Stomach (tissue), 9 donors: ENCODE results near the gene FAM149B1. TPM values are rescaled to one million over a fixed set of nuclear protein-coding genes. Genes with fewer than 3 reads are reported as not detected.
A peak's percentile ranks its signal among the peaks of the same experiment; 100 is the strongest.

Source experiments
- DNase-seq, 2 donors: peaks; one replicate each; pipeline versions ENCODE4 v3.0.0 to v3.0.0-alpha.2; 2013 to 2019
- H3K27ac ChIP-seq, 5 donors: fragments of 200-600 bp in 4 of 5; sonication (generic) in 4 of 5; one replicate each; pipeline ENCODE4 v1.5.1; 2013 to 2019; ENCODE audit warnings: mild to moderate bottlenecking in 1 of 5, moderate library complexity in 1 of 5
- H3K27me3 ChIP-seq, 3 donors: fragments of 200-600 bp; sonication (generic); one replicate each; pipeline ENCODE4 v1.5.1; 2017 to 2019; ENCODE audit warnings: mixed run types in 1 of 3
- H3K36me3 ChIP-seq, 4 donors: fragments of 200-600 bp; sonication (generic); 1 replicate in 3 of 4; 2 replicates in 1 of 4; pipeline ENCODE4 v1.5.1; 2016 to 2019
- H3K4me1 ChIP-seq, 4 donors: fragments of 200-600 bp; sonication (generic); one replicate each; pipeline ENCODE4 v1.5.1; 2016 to 2019
- H3K4me3 ChIP-seq, 4 donors: fragments of 200-600 bp; sonication (generic) in 3 of 4; one replicate each; pipeline ENCODE4 v1.5.1; 2016 to 2019; ENCODE audit warnings: mild to moderate bottlenecking in 1 of 4
- H3K9me3 ChIP-seq, 4 donors: fragments of 200-600 bp; sonication (generic); one replicate each; pipeline ENCODE4 v1.5.1; 2016 to 2019
- EP300 ChIP-seq: sonication (generic); formaldehyde crosslinking; IDR thresholded peaks from one replicate; pipeline ENCODE4 v1.6.1; 2017; ENCODE audit warnings: antibody characterized with exemption
- POLR2A ChIP-seq, 4 donors: fragments of 450-650 bp; IDR thresholded peaks; one replicate each; pipeline ENCODE4 v1.6.1; 2016; ENCODE audit warnings: antibody characterized with exemption in 4 of 4, control low read depth in 2 of 4, mild to moderate bottlenecking in 1 of 4, moderate library complexity in 1 of 4
- POLR2AphosphoS5 ChIP-seq, 3 donors: sonication (generic); formaldehyde crosslinking; IDR thresholded peaks; one replicate each; pipeline ENCODE4 v1.6.1; 2016; ENCODE audit warnings: antibody characterized with exemption in 3 of 3
- WGBS, 5 donors: extraction: QIAGEN DNeasy Blood & Tissue Kit in 3 of 5; methylation state at CpG; one replicate each; pipeline versions ENCODE4 v1.1.5 to v1.1.7; 2013 to 2018; 5-methylcytosine and 5-hydroxymethylcytosine counted together
- intact Hi-C: fragments of 100-400 bp; cut with DNase I; formaldehyde crosslinking; loops from one replicate; pipeline ENCODE4 v1.15.1; 2023; ENCODE audit warnings: low total_unique reads
- polyA plus RNA-seq, 3 donors: library from polyadenylated mRNA; stranded (reverse); fragments of 200-250 nt; gene quantifications; one replicate each; pipeline ENCODE4 v1.2.3, GENCODE V29; 2013
- total RNA-seq, 5 donors: library from RNA; depleted of rRNA; stranded (reverse); fragments of >200 nt; gene quantifications; one replicate each; pipeline versions ENCODE4 v1.1.0 to v1.2.3, GENCODE V29; 2014 to 2016
- TF ChIP-seq, protein P1 (sequence below), 7 experiments: fragments of 450-650 bp in 4 of 7; fragments of 200-600 bp in 3 of 7; sonication (generic) in 3 of 7; IDR thresholded peaks; one replicate each; pipeline ENCODE4 v1.5.1; 2016 to 2019; ENCODE audit warnings: antibody characterized with exemption in 7 of 7, control low read depth in 2 of 7, mild to moderate bottlenecking in 1 of 7
- donor health status: healthy with polysubstance abuse.
- donor health status: Bipolar disorder and iron deficiency.
- donor health status: healthy.

The FAM149B1 gene
- total and polyA plus RNA-seq, 8 donors = 10.4 to 27.0 (median 16.3) TPM

DNA sequence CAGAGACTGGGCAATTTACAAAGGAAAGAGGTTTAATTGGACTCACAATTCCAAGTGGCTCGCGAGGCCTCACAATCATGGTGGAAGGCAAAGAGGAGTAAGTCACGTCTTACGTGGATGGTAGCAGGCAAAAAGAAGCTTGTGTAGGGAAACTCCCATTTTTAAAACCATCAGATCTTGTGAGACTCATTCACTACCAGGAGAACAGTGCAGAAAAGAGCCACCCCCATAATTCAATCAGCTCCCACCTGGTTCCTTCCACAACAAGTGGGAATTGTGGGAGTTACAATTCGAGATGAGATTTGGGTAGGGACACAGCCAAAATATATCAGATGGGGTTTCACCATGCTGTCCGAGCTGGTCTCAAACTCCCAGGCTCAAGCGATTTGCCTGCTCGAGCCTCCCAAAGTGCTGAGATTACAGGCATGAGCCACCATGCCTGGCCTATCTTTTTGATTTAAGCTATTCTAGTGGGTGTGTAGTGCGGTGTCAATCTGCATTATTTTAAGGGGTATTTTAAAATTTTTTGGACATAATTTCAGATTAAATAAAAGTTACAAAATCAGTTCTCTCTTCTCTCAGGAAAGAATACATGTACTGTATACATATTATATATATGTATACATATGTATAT is 93.6 kb downstream of the FAM149B1 start:
- DNase-seq = no peak
- TF ChIP-seq, protein P1, sequence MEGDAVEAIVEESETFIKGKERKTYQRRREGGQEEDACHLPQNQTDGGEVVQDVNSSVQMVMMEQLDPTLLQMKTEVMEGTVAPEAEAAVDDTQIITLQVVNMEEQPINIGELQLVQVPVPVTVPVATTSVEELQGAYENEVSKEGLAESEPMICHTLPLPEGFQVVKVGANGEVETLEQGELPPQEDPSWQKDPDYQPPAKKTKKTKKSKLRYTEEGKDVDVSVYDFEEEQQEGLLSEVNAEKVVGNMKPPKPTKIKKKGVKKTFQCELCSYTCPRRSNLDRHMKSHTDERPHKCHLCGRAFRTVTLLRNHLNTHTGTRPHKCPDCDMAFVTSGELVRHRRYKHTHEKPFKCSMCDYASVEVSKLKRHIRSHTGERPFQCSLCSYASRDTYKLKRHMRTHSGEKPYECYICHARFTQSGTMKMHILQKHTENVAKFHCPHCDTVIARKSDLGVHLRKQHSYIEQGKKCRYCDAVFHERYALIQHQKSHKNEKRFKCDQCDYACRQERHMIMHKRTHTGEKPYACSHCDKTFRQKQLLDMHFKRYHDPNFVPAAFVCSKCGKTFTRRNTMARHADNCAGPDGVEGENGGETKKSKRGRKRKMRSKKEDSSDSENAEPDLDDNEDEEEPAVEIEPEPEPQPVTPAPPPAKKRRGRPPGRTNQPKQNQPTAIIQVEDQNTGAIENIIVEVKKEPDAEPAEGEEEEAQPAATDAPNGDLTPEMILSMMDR (IDR thresholded peaks at IDR 0.05) = no peak
- no peak for TF ChIP-seq POLR2AphosphoS5 (IDR thresholded peaks at IDR 0.05)
- no peak for TF ChIP-seq EP300
- TF ChIP-seq POLR2A (IDR thresholded peaks at IDR 0.05) = no peak
- H3K36me3 ChIP-seq = no peaks in the 10 kb centered on the region
- no peaks in the 10 kb centered on the region for H3K27me3 ChIP-seq
- intact Hi-C loops = no loop called here
- no peak overlapping the region for H3K27ac ChIP-seq
- no peak overlapping the region for H3K4me3 ChIP-seq
- H3K9me3 ChIP-seq = peaks cover 0 to 14% (median 0%) of the 10 kb centered on the region in 4 donors
- H3K4me1 ChIP-seq = peaks cover 0 to 6% (median 0%) of the 10 kb centered on the region in 4 donors
- 89 to 96% (median 92%) methylated on average over 9 of the region's 9 CpGs for WGBS, 5 donors

GRCh38 chr10:73262105-73262730 is 94.3 kb downstream of the FAM149B1 start:
- 66 to 78% (median 75%) methylated on average over 4 of the region's 4 CpGs for whole genome bisulfite sequencing, 5 donors
- TF ChIP-seq POLR2AphosphoS5 (IDR thresholded peaks at IDR 0.05) (no peak), POLR2A (IDR thresholded peaks at IDR 0.05) (no peak), EP300 (no peak)
- TF ChIP-seq, protein P1 (IDR thresholded peaks at IDR 0.05) = no peak
- H3K36me3 ChIP-seq = no peaks in the 10 kb centered on the region
- no peak overlapping the region for H3K27ac ChIP-seq
- peaks cover 0 to 6% (median 0%) of the 10 kb centered on the region in 4 donors for H3K4me1 ChIP-seq
- H3K4me3 ChIP-seq = no peak overlapping the region
- peaks cover 0 to 14% (median 0%) of the 10 kb centered on the region in 4 donors for H3K9me3 ChIP-seq
- H3K27me3 ChIP-seq = no peaks in the 10 kb centered on the region
- intact Hi-C loops = no loop called here
- DNase-seq = no peak

- Histone ChIP-seq H3K4me3 (no peak overlapping the region), H3K4me1 (peaks cover 0 to 6% (median 0%) of the 10 kb centered on the region in 4 donors), H3K36me3 (no peaks in the 10 kb centered on the region), H3K9me3 (peaks cover 0 to 14% (median 0%) of the 10 kb centered on the region in 4 donors), H3K27me3 (no peaks in the 10 kb centered on the region), H3K27ac (no peak overlapping the region)
- DNase-seq = no peak
- 72 to 82% (median 78%) methylated on average over 5 of the region's 5 CpGs for WGBS, 5 donors
- intact Hi-C loops = no loop called here
- no peak for TF ChIP-seq POLR2AphosphoS5 (IDR thresholded peaks at IDR 0.05)
- TF ChIP-seq POLR2A (IDR thresholded peaks at IDR 0.05) = no peak
- TF ChIP-seq, protein P1 (IDR thresholded peaks at IDR 0.05) = no peak
- TF ChIP-seq EP300 = no peak
These were observed 95.1 kb downstream of the FAM149B1 start for GRCh38 chr10:73262880-73263555.

- 39 to 69% (median 48%) methylated on average over 1 of the region's 1 CpG for WGBS, 5 donors
These were observed 95.9 kb downstream of the FAM149B1 start for GRCh38 chr10:73263693-73264347.

More at GRCh38 chr10:73263693-73264347, 95.9 kb downstream of the FAM149B1 start:
- Histone ChIP-seq H3K4me1 (peaks cover 0 to 6% (median 0%) of the 10 kb centered on the region in 4 donors), H3K4me3 (no peak overlapping the region), H3K27me3 (no peaks in the 10 kb centered on the region), H3K9me3 (peaks cover 0 to 9% (median 0%) of the 10 kb centered on the region in 4 donors), H3K36me3 (no peaks in the 10 kb centered on the region), H3K27ac (no peak overlapping the region)
- TF ChIP-seq, protein P1 (IDR thresholded peaks at IDR 0.05) = peak in 2 of 7 experiments; percentile 24 to 26
- TF ChIP-seq EP300 = no peak
- intact Hi-C loops = no loop called here
- DNase-seq = peak in 1 of 2 donors; percentile 26
